ELF-1 (cell line): ENCODE results near the gene GAS6.
A peak's percentile ranks its signal among the peaks of the same experiment; 100 is the strongest.
"Not testable (repeated sequence)": the region's sequence is repeated elsewhere in the genome, so short reads cannot be mapped to it uniquely, and the experiment has no call there.

Experiments used
- DNase-seq: peaks from one replicate; pipeline ENCODE4 v3.0.0-alpha.2; 2016; ENCODE audit warnings: low read depth, low spot score

The GAS6 gene

DNA sequence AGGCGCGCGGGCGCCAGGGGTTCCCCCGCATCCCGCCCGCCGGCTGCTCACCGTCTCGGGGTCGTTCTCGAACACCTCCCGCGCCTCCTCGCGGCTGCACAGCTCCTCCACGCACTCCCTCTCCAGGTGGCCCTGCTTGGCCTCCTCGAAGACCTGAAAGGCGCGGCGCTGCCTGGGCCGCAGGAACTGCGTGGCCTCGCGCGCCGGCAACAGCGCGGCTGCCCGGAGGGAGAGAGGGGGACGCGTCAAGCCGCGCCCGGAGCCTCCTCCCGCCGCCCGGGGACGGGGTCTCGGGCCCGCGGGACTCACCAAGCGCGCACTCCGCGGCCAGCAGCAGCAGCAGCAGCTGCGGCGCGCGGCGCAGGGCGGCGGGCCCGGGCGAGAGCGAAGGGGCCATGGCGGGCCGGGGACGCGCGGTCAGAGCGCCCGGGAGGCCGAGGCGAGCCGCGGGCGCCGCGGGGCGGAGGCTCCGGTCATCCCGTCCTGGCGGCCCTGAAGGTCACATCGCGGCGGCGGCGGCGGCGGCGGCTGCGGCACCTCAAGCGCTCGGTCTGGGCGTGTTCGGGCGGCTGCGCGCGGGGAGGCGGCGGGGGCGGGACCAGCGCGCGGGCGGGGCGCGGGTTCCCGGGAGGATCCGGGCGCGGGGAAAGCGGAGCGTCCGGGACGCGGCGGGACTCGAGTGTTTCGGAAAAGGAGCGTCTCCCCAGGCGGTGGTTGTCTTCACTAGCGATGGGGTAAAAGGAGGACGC lies at the start of gene GAS6:
Gene GAS6, minus strand, starts transcription at position 553 of the 749 bp plus-strand sequence. Its CDS starts 156 bp downstream, at position 397.
- peak; percentile 25 for DNase-seq

DNA sequence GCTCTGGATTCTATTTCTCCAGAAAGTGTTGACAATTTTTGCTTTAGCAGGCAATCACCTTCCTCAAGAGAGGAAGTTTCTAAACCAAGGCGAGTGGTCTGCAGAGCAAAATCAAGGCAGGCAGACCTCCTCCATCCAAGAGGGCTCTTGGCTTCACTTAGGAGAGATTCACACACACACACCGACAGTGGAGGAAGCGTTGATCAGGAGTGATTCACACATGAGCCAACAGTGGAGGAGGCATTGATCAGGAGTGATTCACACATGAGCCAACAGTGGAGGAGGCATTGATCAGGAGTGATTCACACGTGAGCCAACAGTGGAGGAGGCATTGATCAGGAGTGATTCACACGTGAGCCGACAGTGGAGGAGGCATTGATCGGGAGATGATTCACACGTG lies 49.5 kb upstream of the GAS6 start:
- DNase-seq, result not testable (repeated sequence)

DNA sequence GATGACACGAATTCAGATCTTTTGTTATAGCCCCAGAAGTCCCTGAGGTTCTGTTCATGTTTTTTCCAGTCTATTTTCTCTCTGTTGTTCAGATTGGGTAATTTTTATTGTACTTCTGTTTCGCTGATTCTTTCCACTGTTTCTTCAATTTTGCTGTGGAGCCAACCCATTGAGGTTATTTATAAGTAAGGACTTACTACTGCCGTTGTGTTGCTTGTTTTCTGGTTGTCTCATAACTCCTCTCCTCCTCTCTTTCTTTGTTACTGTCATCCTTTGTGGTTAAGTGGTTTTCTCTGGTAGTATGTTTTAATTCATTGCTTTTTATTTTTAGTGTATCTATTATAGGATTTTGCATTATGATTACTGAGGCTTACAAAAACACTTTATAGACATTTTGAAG lies 48.7 kb upstream of the GAS6 start:
- DNase-seq, result no peak

DNA sequence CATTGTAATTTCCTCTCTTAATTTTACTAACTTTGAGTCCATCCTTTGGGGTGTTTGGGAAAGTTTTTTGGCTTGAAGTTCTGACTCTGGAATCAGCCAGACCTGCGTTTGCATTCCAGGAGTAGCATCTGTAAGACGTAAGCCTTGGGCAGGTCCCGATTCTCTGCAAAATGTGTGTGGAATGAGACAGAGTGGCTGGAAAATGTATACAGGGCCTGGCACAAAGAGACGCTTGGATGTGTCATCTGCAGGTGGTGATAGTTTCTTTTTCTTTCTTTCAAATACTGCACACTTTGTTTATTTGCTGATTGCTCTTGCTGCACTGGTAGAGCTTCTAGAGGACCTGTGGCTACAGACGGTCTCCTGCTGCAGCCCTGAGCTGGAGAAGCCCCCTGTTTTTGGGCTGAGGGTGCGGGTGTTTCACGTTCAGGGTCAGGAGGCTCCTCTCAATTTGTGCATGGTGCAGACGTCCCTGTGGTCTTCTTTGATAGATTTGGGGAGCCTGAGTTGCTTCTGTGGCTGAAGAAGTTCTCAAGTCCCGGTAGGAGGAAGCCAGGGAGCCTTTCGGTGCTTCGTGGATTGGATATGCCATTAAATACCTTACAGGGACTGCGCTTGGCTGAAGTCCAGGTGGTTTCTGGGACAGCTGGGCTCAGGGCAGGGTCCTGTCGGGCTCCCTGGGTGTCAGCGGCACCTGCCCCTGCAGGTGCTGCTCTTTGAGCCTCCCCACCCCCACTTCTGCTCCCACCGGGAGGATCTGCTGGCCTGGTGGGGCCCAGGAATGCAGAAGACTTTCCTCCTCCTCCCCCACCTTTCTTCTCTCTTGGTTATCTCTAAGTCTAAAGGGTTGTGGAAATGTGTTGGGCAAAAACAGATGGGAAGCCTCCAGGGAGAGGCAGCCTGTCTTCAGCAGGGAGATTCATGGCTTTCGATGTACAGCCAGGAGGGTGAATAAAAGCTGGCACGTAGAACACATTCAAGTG lies 44.0 kb upstream of the GAS6 start:
- peak; percentile 37 for DNase-seq

DNA sequence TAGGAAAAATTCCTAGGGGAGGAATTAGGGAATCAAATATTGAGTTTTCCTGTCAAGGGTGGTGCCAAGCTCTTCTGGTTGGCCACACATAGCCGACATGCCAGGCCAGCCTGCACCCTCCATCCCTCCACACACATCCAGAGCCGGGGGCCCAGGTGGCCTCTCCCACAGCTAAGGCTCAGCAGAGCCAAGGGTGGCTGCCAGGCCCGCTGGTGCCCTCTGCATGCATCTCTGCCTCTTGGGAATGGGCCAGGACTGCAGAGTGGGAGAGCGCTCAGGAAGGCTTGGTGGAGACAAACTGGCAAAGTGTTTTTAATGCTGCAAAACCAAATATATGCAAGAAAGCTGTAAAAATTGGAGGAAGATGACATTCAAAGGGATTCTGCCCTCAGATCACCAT lies 42.7 kb upstream of the GAS6 start:
- no peak for DNase-seq

DNA sequence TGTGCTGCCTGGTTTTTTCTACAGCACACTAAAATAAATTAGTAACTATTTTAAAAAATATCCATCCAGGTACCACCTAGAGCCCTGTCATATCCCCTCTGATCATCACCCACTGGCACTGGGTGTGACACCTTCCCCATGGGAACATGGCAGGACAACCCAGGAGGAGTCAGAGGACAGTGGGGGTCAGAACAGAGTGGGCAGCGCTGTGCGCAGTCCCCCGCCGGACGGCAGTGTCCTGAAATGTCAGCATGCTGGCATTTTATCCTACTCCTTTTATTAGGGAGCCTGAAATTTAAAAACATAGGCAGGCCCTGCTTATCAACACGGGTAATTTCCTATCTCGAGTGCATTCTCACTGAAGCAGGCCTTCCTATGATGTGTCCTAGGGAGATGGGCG lies 42.1 kb upstream of the GAS6 start:
- no peak for DNase-seq

DNA sequence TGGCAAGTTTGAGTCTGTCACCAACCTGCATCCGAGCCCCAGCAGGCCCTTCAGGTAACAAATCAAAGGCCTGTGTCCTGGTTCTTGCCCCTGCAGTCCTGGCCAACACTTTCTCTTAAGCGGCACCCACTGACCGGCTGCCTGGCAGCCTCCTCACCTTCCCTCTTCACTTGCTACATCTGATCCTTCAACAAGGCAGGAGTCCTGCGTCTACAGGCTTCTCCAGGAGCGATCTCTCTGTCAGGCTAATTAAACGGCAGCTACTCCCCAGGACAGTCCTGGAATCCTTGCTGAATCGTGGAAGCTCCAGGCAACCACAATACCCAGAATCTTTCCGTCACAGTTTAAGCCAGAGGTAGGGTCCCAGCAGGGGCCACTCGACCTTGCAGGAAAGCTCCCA lies 41.1 kb upstream of the GAS6 start:
- no peak for DNase-seq

DNA sequence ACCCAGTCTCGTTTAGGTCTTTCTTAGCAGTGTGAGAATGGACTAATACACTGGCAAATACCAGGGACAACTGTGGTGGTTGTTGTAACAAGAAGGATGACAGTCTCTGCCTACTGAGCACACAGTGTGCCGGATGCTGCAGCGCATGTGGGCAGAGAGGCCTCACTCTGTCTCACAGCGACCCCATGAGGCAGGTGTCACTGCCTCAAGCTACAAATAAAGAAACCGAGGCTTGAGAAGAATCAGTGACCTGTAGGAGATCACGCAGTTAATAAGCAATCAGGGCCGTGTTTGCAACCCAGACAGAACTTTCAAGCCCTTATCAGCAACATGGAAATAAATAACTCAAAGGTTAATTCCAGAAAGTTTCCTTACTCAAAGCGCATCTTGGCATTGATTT lies 40.5 kb upstream of the GAS6 start:
- peak; percentile 69 for DNase-seq

DNA sequence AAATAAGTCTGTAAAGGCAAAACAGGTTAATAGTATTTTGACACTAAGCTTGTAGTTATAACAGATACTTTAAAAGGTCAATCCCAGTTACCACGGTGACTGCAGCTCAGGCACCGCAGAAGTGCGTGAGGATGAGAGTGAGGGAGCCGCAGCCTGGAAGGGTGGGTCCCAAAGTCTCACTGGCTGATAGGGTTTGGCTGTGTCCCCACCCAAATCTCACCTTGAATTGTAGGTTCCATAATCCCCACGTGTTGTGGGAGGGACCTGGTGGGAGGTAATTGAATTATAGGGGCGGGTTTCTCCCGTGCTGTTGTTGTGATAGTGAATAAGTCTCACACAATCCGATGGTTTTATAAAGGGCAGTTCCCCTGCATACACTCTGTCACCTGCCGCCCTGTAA lies 40.0 kb upstream of the GAS6 start:
- no peak for DNase-seq

DNA sequence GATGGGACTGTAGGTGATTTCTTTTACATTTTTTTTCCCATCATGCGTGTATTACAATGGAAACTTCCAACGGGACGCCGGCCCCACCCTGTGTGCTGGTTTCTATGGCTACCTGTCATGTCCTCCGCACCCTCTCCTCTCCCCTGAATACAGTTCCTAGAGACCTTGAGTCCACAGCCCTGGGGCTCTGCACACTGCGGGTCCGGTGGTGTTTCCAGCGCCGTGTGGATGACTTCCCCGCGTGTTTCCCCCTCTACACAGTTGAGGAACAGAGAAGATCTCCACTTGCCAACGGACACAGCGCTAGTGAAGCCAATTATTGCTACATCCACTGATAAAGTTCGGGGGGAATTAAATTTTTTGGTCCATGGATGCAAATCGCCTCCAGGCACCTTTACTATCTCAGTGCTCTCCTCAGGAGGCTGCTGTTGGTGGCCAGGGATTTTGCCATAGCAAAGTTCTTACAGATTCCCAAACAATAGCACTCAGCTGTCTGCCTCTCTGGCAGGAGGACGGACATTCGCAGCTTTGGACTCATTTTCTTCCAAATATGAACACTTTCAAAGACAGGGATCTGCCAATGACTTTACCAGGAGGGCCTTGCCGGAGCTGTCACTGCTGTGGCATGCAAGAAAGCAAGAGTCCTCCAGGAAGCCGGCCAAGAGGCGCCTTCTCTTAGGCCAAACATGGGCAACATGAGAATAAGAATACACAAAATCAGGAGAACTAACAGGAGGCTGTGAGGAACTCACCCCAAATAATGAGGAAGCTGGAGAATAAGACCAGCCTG lies 39.3 kb upstream of the GAS6 start:
- no peak for DNase-seq

DNA sequence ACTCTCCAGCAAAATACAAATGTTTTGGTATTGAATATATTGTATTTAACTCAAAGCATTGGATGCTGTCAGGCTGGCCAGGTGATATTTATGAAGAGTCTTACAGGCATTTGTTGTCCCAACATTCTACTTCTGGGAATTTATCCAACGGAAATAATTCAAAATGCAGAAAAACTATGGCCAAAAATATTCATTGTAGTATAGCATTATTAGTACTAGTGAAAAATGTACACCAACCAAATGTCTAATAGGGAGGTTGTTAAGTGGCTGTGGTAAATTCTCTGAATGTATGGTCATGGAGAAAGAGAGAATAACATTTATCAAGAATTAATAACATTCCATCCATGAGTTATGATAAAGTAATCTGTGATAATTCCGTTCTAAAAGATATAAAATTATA lies 38.6 kb upstream of the GAS6 start:
- DNase-seq, result no peak

DNA sequence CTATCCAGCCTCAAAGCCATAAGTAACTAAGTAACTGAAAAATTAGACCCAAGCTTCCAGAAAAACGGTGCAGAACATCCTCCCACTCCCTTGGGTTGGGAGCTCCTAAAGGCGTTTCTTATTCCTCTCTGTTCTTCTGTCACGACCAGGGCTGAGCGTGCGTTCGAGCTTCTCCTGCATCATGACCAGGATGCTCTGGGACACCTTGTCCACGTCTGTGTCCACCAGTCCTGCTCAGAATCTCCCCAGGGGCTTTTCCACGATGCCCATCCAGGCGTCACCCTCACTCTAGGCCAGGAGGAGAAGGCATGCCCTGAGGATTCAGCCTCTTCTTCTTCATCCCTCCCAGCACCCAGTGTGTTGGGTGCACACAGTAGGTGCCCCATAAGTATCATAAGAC lies 37.8 kb upstream of the GAS6 start:
- no peak for DNase-seq

DNA sequence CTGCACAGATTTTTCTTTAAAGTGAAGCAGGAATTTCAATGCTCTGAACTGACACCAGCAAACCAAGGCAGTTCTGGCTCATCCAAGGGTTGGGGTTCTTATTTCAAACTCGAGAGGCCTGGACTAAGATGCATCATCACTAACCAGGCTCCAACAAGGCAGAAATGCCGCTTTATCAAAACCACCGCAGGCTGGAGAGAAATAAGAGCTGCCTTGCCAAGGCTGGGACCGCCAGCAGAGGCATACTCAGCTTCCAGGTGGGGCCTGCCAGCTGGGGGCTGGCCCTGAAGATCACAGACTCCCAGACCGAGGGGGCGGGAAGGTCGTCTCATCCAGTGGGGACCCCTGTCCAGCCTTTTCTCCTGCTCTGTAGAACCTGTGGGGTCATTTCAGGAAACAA lies 37.4 kb upstream of the GAS6 start:
- DNase-seq, result no peak

DNA sequence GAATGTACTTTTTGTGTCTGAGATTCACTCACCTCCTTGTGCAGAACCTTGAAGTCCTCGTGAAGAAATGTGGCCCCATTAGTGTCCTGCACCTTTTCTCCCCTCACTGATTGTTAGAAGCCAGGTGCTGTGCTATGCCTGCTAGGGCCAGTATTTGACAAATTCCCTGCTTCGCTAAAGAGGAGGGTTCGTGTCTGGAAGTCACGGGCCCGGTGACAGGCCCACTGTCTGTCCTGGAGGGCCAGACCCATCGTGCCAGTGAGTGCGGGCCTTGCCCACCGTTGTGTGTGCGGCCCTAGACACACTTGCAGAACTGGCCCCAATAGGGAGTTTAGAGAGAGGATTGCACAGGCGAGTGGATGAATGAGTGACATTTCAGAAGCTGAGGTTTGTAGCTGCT lies 36.8 kb upstream of the GAS6 start:
- no peak for DNase-seq

DNA sequence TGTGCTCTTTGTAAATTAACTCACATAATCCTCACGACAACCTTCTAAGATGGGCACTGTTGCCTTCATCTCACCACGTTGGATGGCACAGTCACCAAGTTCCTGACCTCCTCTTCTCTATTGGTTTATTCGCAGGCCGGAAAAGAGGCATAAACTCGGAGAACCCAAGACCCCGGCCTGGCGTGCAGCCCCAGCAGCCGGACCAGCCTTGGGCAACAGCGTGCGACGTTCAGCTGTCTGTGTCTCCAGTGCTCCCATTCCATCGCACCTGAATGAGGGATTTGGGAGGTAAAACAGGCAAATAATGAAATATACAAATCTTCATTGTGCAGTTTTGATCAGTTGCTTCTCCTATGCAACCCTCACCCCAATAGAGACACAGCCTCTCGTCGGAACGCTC lies 34.5 kb upstream of the GAS6 start:
- no peak for DNase-seq

DNA sequence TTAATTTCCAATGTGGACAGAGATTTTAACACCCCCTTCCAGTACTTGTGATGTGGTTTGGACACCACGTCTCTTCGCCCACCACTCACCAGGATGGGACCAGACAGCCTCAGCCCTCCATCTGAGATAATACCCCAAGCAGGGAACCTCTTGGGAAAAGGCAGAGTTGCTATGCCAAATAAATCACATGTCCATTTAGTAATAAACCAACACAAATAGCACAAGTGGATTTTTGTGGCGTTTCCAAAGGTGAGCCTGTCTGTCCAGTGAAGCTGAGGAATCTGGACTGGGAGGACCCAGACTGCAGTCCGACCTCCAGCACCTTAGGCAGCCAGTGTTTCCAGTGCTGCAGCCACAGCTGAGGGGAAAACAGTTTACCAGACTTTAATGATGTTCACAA lies 34.1 kb upstream of the GAS6 start:
- DNase-seq, result no peak

DNA sequence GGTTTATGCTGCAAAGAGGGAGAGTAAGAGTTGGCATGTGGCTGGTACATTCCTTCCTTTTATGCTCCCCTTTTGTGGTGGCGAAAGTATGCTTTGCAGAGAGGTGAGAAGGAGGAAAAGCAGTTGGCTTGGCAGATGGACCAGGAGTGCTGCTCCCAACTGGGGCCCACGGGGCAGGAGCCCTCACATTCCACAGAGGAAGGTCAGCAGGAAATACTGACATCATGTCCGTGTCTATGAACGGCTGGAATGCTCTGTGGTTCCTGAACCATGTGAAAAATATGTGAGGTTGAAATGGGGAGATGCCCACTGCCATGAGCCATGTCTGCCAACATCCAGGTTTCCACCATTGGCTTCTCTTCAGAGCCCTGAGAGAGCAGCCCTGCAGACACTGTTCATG lies 33.3 kb upstream of the GAS6 start:
- DNase-seq, result no peak

DNA sequence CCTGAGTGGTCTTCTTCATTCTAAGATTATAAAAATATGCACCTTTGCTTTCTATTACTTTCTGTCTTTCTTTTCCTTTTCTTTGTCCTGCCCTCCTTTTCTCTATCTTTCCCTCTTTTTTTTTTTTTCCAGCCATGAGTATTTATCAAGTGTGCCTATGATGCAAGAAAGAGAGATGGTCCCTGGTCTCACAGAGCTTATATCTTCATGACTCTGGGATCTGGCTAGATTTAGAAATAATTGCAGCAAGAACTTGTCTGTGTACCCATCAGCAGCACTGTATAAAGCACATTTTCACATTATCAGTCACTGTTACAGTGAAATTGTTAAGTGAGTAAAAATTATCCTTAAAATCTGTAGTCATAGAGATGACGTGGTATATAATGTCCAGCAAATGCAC lies 31.6 kb upstream of the GAS6 start:
- no peak for DNase-seq

DNA sequence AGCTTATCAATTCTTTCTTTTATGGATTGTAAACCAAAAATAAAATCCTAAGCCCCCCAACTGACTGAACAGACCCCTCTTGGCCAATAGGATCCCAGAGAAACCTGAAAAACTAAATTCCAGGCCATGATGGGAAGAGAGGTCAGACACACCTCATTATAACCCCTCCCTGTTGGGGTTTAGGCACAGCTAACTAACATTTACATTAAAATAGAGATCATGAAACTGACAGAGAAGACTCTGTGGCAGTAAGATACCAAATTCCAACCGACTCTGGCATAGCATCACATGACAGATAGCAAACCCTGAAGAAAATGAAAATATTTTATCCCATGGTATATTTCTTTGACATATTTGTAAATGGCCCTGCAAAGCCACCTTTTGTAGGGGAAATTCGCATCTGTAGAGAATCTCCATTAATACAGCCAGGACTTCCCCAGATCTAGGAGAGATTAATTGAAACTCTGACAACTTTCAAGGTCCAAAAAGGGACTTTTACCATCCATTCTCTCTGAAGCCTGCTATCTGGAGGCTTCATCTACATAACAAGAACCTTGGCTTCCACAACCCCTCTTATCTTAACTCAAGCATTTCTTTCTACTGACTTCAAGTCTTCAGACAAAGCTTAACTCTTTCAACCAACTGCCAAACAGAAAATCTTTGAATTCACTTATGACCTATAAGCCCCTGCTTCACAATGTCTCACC lies 27.1 kb upstream of the GAS6 start:
- DNase-seq, result no peak

DNA sequence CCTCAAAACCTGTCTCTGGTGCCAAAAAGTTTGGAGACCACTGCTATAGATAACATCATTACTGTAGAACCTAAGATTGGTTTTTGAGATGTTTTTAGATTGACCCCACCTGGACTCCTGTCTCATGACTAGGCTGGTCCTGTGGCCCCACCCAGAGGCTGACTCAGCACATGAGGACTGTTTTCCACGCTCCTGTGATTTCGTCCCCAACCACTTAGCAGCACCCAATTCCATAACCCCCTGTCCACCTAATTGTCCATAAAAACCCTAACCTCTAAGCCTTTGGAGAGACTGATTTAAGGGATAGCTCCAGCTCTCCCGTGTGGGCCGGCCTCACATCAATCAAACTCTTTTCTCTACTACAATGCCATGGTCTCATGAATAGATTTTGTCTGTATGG lies 25.6 kb upstream of the GAS6 start:
- DNase-seq, result no peak

DNA sequence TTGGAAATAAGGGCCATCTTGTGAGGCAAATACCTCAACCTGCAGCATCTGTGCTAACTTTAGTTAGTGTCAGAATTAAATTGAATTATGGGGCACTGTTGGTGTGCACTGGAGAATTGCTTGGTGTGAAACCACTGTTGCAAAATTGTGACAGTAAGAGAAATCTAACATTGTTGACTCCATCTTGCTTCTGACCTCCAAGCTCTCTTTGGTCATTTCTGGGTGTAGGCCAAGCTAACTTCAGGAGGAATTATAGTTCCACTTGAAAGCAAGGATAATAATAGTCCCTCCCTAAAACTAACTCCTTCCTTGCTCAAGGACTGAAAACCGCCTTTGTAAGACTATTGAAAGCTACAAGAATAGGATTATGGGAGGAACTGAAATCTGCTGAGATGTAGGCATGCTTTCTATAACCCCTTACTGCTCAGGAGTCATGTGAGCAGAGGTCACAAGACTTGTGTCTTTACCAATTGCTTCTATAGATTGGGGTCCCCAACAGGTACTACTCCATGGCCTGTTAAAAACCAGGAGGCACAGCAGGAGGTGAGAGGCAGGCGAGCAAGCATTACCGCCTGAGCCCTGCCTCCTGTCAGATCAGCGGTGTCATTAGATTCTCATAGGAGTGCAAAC lies 24.9 kb upstream of the GAS6 start:
- no peak for DNase-seq
